Transverse colon (tissue), 3 donors: Measurements from ENCODE around the gene ZNRF3.

Experiments
- CTCF ChIP-seq, 5 experiments: fragments of 200-600 bp in 3 of 5; fragments of 450-650 bp in 2 of 5; sonication (generic) in 3 of 5; IDR thresholded peaks; 1 replicate in 2 of 5; 2 replicates in 3 of 5; pipeline ENCODE4 v1.5.1; 2016 to 2017; ENCODE audit warnings: antibody characterized with exemption in 5 of 5, inconsistent platforms in 3 of 5, mild to moderate bottlenecking in 2 of 5, moderate library complexity in 1 of 5
- EP300 ChIP-seq: sonication (generic); formaldehyde crosslinking; IDR thresholded peaks from one replicate; pipeline ENCODE4 v1.6.1; 2017; ENCODE audit warnings: antibody characterized with exemption, low read depth
- POLR2A ChIP-seq: fragments of 450-650 bp; IDR thresholded peaks from one replicate; pipeline ENCODE4 v1.6.1; 2016; ENCODE audit warnings: antibody characterized with exemption, mild to moderate bottlenecking, moderate library complexity

GRCh38 chr22:29003975-29004646 is 120.7 kb downstream of the ZNRF3 start:
- TF ChIP-seq CTCF (IDR thresholded peaks at IDR 0.05) (no peak), EP300 (no peak), POLR2A (no peak)
